OCI-LY1 (cell line): ENCODE results near the gene CCDC86.

ENCODE experiments used
- EZH2 ChIP-seq: fragments of 200-600 bp; sonication (generic), shearing (Covaris generic); IDR thresholded peaks from 2 replicates; pipeline ENCODE4 v1.8.0; 2017; ENCODE audit warnings: borderline replicate concordance, mixed run types, mild to moderate bottlenecking, antibody characterized with exemption, low read length, moderate library complexity, mixed read lengths
- TF ChIP-seq, protein P1 (sequence below): fragments of 200-600 bp; sonication (generic), shearing (Covaris generic); IDR thresholded peaks from 2 replicates; pipeline ENCODE4 v1.5.1; 2017; ENCODE audit warnings: mild to moderate bottlenecking, antibody characterized with exemption, low read length, moderate library complexity, mixed read lengths

DNA sequence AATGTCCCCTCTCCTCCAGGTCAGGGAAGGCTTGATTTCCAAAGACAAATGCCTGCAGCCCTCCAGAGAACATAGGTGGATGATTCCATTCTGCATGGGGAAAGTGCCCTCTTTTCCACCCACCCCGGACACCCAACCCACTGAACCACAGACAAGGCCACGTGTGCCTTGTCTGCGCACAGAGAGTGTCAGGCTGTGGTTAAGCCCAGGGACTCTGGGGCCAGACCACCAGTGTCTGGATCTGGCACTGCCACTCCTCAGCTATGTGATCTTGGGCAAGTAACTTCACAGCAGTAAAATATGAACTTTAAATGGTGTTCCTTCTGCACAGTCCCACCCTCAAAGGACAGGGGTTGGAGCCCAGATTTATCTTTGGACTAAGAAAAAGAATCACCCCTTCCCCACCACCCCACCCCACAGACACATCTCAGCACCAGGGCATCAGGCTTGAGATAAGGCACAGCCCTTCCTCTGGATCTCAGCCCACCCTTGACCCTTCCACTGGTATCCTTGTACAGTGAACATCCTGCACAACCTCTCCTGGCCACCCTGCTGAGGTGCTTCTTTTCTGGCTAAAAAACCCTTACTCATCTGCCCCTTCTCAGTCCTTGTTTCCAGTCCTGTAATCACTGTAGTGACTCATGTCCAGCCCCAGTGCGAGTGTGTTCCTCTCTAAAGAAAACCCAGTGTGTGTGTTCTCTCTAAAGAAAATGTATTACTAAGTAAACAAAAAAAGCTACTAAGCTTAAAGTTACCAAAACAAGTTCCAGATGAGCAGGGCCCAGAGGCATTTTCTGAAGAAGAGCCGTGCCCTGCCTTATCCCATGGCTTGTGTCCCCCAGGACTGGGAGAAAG, 15.7 kb downstream of the CCDC86 start:
- TF ChIP-seq EZH2, result no peak
- TF ChIP-seq, protein P1, sequence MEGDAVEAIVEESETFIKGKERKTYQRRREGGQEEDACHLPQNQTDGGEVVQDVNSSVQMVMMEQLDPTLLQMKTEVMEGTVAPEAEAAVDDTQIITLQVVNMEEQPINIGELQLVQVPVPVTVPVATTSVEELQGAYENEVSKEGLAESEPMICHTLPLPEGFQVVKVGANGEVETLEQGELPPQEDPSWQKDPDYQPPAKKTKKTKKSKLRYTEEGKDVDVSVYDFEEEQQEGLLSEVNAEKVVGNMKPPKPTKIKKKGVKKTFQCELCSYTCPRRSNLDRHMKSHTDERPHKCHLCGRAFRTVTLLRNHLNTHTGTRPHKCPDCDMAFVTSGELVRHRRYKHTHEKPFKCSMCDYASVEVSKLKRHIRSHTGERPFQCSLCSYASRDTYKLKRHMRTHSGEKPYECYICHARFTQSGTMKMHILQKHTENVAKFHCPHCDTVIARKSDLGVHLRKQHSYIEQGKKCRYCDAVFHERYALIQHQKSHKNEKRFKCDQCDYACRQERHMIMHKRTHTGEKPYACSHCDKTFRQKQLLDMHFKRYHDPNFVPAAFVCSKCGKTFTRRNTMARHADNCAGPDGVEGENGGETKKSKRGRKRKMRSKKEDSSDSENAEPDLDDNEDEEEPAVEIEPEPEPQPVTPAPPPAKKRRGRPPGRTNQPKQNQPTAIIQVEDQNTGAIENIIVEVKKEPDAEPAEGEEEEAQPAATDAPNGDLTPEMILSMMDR, result no peak
